Measurements from ENCODE around the gene ROBO2.

The ROBO2 gene

DNA sequence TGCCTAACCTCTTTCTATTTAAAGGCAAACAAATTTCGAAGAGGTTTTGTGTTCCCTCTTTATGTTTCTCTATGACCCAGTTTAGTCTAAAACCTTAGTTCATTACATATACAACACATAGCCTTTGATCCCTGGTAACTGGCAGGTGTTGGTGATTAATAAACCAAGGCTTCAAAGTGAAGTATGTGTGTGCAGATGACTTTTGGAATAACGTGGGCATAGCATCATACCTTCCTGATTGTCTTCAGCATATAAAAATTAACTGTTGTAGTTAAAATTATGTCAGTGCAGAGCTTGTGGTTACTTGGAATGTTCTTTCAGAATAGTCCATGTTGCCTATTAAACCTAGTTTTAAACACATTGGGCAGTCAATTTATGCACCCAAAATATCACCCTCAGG is 608.3 kb downstream of the ROBO2 start:
- DNase-seq: no peak
- no peaks in the 10 kb centered on the region for H3K36me3 ChIP-seq
- no peak overlapping the region for H3K4me3 ChIP-seq (ENCODE audit: low read depth, low read length)
- TF ChIP-seq, protein P1, sequence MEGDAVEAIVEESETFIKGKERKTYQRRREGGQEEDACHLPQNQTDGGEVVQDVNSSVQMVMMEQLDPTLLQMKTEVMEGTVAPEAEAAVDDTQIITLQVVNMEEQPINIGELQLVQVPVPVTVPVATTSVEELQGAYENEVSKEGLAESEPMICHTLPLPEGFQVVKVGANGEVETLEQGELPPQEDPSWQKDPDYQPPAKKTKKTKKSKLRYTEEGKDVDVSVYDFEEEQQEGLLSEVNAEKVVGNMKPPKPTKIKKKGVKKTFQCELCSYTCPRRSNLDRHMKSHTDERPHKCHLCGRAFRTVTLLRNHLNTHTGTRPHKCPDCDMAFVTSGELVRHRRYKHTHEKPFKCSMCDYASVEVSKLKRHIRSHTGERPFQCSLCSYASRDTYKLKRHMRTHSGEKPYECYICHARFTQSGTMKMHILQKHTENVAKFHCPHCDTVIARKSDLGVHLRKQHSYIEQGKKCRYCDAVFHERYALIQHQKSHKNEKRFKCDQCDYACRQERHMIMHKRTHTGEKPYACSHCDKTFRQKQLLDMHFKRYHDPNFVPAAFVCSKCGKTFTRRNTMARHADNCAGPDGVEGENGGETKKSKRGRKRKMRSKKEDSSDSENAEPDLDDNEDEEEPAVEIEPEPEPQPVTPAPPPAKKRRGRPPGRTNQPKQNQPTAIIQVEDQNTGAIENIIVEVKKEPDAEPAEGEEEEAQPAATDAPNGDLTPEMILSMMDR (IDR thresholded peaks at IDR 0.05; ENCODE audit: low read depth, low read length): no peak
- no peaks in the 10 kb centered on the region for H3K4me1 ChIP-seq
- no peaks in the 10 kb centered on the region for H3K27me3 ChIP-seq
- H3K9me3 ChIP-seq: no peaks in the 10 kb centered on the region

DNA sequence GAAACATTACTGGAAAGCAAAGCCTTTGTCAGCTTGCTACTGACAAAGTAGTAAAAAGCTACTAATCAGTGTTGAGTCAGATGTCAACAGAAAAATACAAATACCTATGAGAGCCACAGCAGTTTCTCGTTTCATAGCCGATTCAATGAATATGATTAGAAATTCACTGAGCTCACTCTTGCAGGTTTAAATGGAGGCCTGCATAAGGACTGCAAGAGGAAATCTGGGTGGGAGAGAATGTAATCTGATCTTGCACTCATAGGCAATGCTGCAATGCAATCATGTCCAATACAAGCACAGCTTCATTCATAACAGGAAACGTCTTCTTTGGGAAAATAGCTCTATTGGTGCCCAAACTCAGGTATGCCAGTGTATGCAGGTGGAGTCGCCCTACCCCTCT is 608.8 kb downstream of the ROBO2 start:
- DNase-seq: no peak

GRCh38 chr3:77652624-77653023 is 612.7 kb downstream of the ROBO2 start:
- Histone ChIP-seq H3K4me1 (no peaks in the 10 kb centered on the region), H3K27me3 (no peaks in the 10 kb centered on the region), H3K36me3 (no peaks in the 10 kb centered on the region), H3K4me3 (ENCODE audit: low read depth, low read length) (no peak overlapping the region), H3K9me3 (no peaks in the 10 kb centered on the region)
- DNase-seq: no peak
- TF ChIP-seq, protein P1 (IDR thresholded peaks at IDR 0.05; ENCODE audit: low read depth, low read length): no peak

More for the DNA sequence above, 608.8 kb downstream of the ROBO2 start:
- H3K36me3 ChIP-seq: no peaks in the 10 kb centered on the region
- H3K4me3 ChIP-seq (ENCODE audit: low read depth, low read length): no peak overlapping the region
- no peaks in the 10 kb centered on the region for H3K9me3 ChIP-seq
- H3K27me3 ChIP-seq: no peaks in the 10 kb centered on the region
- TF ChIP-seq, protein P1 (IDR thresholded peaks at IDR 0.05; ENCODE audit: low read depth, low read length): no peak
- no peaks in the 10 kb centered on the region for H3K4me1 ChIP-seq

GRCh38 chr3:77655396-77655795 is 615.5 kb downstream of the ROBO2 start:
- no peaks in the 10 kb centered on the region for H3K4me1 ChIP-seq
- no peaks in the 10 kb centered on the region for H3K36me3 ChIP-seq
- TF ChIP-seq, protein P1 (IDR thresholded peaks at IDR 0.05; ENCODE audit: low read depth, low read length): no peak
- H3K9me3 ChIP-seq: no peaks in the 10 kb centered on the region
- no peak for DNase-seq
- H3K27me3 ChIP-seq: no peaks in the 10 kb centered on the region
- no peak overlapping the region for H3K4me3 ChIP-seq (ENCODE audit: low read depth, low read length)

DNA sequence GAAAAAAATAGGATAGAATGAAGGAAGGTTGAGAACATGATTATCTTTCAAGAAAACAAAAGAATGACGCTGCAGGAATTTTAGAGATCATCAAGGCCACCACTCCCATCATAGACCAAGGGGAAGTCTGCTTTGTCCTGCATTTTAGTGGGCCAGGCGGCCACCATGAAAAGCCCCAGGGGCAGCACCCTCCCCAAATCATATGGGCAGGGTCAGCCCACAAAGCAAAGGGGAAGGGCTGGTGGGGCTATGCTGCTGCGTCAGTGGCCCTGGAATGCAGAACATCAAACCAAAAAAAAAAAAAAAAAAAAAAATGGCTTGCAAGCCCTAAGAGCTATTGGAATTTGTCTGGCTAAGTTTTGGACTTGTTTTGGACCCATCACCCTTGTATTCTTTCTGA is 620.8 kb downstream of the ROBO2 start:
- no peaks in the 10 kb centered on the region for H3K36me3 ChIP-seq
- no peak overlapping the region for H3K4me3 ChIP-seq (ENCODE audit: low read depth, low read length)
- TF ChIP-seq, protein P1 (IDR thresholded peaks at IDR 0.05; ENCODE audit: low read depth, low read length): no peak
- H3K4me1 ChIP-seq: peaks cover 6% of the 10 kb centered on the region; the same call in 1 of the 2 replicates
- no peak for DNase-seq
- no peaks in the 10 kb centered on the region for H3K27me3 ChIP-seq
- H3K9me3 ChIP-seq: no peaks in the 10 kb centered on the region

- H3K9me3 ChIP-seq: no peaks in the 10 kb centered on the region
- DNase-seq: no peak
- no peaks in the 10 kb centered on the region for H3K27me3 ChIP-seq
- TF ChIP-seq, protein P1 (IDR thresholded peaks at IDR 0.05; ENCODE audit: low read depth, low read length): no peak
- no peak overlapping the region for H3K4me3 ChIP-seq (ENCODE audit: low read depth, low read length)
- no peaks in the 10 kb centered on the region for H3K36me3 ChIP-seq
- no peaks in the 10 kb centered on the region for H3K4me1 ChIP-seq
Measured at GRCh38 chr3:77667901-77668300, 628.0 kb downstream of the ROBO2 start.
